ENCODE measurements around the gene ZXDA.
"Not testable (repeated sequence)": the region's sequence is repeated elsewhere in the genome, so short reads cannot be mapped to it uniquely, and the experiment has no call there.

Gene ZXDA

GRCh38 chrX:57910287-57910912, at the start of gene ZXDA:
Gene ZXDA (minus strand): TSS chrX:57910458. CDS start chrX:57910420, 38 bp downstream.
- not testable (repeated sequence) for DNase-seq (ENCODE audit: low spot score); H3K9me3 Mint-ChIP-seq; H3K27me3 Mint-ChIP-seq (ENCODE audit: low read depth); H3K36me3 Mint-ChIP-seq (ENCODE audit: low read depth)
- Mint-ChIP-seq H3K4me3 (peak within 1 kb of the TSS; percentile 81), H3K4me1 (ENCODE audit: low read depth) (peaks cover 26% of the 10 kb centered on the region), H3K27ac (peak within 1 kb of the TSS; percentile 85)

DNA sequence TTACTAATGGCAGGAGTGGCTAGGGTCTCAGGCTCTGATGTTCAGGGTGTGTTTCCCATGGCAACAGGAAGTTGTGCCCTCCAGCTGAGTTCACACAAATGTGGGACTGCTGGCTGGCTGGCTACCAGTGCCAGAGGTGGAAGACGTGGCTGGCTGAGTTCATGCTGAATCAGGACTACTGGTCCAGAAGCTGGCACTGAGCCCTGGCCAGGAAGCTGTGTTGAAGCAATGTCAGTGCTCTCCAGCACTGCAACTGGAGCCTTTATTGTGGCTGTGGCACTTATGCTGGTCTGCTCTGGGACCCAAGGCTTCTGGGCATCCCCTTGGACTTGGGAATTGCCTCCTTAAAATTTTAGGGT, 42.0 kb upstream of the ZXDA start:
- Mint-ChIP-seq H3K4me3 (no peak overlapping the region), H3K9me3 (peaks cover 11% of the 10 kb centered on the region), H3K4me1 (ENCODE audit: low read depth) (no peaks in the 10 kb centered on the region), H3K27me3 (ENCODE audit: low read depth) (no peaks in the 10 kb centered on the region), H3K36me3 (ENCODE audit: low read depth) (no peaks in the 10 kb centered on the region), H3K27ac (no peak overlapping the region)
- DNase-seq (ENCODE audit: low spot score) = no peak

DNA sequence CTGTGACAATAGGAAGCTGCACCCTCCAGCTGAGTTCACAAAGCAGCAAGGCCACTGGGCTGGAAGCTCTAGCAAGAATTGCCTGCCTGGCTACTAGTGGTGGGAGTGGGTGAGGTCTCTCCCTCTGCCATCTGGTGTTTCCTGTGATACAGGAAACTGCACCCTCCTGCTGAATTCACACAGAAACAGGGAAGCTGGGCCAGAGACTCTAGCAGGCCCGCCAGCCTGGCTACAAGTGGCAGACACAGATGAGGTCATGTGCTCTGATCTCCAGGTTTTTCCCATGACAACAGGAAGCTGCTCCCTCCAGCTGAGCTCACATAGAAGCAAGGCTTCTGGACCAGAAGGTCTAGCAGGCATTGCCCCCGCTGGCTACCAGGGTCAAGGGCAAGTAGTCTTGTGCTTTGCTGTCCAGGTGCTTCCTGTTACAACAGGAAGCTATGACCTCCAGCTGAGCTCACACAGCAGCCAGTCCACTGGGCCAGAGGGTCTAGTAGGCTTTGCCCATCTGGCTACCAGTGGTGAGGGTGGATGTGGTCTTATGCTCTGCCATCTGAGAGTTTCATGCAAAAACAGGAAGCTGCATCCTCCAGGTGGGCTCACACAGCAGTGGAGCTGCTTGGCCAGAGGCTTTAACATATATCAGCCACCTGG, 41.5 kb upstream of the ZXDA start:
- Mint-ChIP-seq H3K27me3 (ENCODE audit: low read depth) (no peaks in the 10 kb centered on the region), H3K4me1 (ENCODE audit: low read depth) (no peaks in the 10 kb centered on the region), H3K9me3 (peaks cover 8% of the 10 kb centered on the region), H3K4me3 (no peak overlapping the region), H3K36me3 (ENCODE audit: low read depth) (no peaks in the 10 kb centered on the region), H3K27ac (no peak overlapping the region)
- no peak for DNase-seq (ENCODE audit: low spot score)

- no peaks in the 10 kb centered on the region for H3K9me3 Mint-ChIP-seq
- H3K4me1 Mint-ChIP-seq (ENCODE audit: low read depth) = no peaks in the 10 kb centered on the region
- no peak overlapping the region for H3K27ac Mint-ChIP-seq
- no peak overlapping the region for H3K4me3 Mint-ChIP-seq
- no peaks in the 10 kb centered on the region for H3K36me3 Mint-ChIP-seq (ENCODE audit: low read depth)
- no peak for DNase-seq (ENCODE audit: low spot score)
- H3K27me3 Mint-ChIP-seq (ENCODE audit: low read depth) = no peaks in the 10 kb centered on the region
Measured at GRCh38 chrX:57933321-57933720, 23.1 kb upstream of the ZXDA start.

DNA sequence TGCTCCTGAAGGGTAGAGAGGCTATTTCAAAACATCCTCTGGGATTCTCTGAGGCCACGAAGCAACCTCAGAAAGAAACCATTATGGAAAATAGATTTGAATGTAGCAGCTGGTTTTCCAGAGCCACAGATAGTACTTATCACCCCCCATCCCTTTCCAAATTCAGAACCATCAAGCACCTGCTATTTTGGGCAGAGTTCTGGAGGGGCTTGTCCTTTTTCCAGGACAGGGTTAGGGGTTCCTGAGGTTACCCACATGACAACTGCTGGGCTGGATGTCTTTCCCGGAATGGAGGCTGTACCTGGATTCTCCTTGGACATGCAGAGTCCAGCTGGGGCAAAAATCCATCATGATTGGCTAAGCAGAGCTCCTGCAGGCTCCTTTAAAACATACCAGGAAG, 22.0 kb upstream of the ZXDA start:
- Mint-ChIP-seq H3K36me3 (ENCODE audit: low read depth) (no peaks in the 10 kb centered on the region), H3K9me3 (no peaks in the 10 kb centered on the region), H3K4me1 (ENCODE audit: low read depth) (no peaks in the 10 kb centered on the region), H3K4me3 (no peak overlapping the region), H3K27me3 (ENCODE audit: low read depth) (no peaks in the 10 kb centered on the region), H3K27ac (no peak overlapping the region)
- DNase-seq (ENCODE audit: low spot score) = no peak

DNA sequence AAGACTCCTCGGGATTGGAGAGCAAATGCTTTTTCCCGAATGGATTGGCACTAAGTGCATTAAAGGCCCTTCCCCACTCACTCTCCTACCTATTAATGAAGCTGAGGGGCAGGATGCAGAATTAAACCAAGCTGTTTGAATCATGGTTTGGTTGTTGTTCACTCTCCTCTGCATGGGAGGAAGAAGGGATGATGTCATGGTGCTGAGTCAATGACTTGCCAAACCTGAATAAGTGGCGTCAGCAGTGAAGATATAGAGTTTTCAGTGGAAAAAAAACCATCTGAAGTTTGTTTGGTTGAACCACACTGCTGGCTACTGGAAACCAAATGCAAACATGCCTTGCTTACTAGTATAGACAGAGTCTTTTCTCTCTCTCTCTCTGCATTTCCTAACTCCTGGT, 19.8 kb upstream of the ZXDA start:
- no peaks in the 10 kb centered on the region for H3K4me1 Mint-ChIP-seq (ENCODE audit: low read depth)
- H3K27me3 Mint-ChIP-seq (ENCODE audit: low read depth) = no peaks in the 10 kb centered on the region
- H3K27ac Mint-ChIP-seq = no peak overlapping the region
- no peaks in the 10 kb centered on the region for H3K9me3 Mint-ChIP-seq
- no peak overlapping the region for H3K4me3 Mint-ChIP-seq
- DNase-seq (ENCODE audit: low spot score) = no peak
- H3K36me3 Mint-ChIP-seq (ENCODE audit: low read depth) = no peaks in the 10 kb centered on the region

GRCh38 chrX:57929373-57929772, 19.1 kb upstream of the ZXDA start:
- H3K4me3 Mint-ChIP-seq = no peak overlapping the region
- no peaks in the 10 kb centered on the region for H3K27me3 Mint-ChIP-seq (ENCODE audit: low read depth)
- H3K36me3 Mint-ChIP-seq (ENCODE audit: low read depth) = no peaks in the 10 kb centered on the region
- H3K27ac Mint-ChIP-seq = no peak overlapping the region
- H3K9me3 Mint-ChIP-seq = no peaks in the 10 kb centered on the region
- H3K4me1 Mint-ChIP-seq (ENCODE audit: low read depth) = no peaks in the 10 kb centered on the region
- DNase-seq (ENCODE audit: low spot score) = no peak

DNA sequence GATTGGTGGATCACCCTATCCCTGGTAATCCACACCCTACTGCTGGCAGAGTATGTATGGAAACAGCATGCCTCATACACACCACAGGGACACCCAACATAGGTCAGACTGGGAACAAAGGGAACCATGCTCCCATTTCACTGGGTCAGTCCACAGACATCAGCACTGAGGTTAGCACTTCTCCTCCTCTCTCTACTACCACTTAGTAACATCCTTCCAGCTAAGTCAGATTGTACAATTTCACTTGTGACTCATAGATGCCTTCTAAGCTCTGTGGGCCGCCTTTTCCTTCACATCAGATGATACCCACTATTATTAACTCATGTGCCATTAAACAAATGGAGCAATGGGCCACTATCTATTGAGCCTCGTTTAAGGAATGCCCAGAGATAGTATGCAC, 15.5 kb upstream of the ZXDA start:
- no peak overlapping the region for H3K4me3 Mint-ChIP-seq
- H3K27ac Mint-ChIP-seq = no peak overlapping the region

DNA sequence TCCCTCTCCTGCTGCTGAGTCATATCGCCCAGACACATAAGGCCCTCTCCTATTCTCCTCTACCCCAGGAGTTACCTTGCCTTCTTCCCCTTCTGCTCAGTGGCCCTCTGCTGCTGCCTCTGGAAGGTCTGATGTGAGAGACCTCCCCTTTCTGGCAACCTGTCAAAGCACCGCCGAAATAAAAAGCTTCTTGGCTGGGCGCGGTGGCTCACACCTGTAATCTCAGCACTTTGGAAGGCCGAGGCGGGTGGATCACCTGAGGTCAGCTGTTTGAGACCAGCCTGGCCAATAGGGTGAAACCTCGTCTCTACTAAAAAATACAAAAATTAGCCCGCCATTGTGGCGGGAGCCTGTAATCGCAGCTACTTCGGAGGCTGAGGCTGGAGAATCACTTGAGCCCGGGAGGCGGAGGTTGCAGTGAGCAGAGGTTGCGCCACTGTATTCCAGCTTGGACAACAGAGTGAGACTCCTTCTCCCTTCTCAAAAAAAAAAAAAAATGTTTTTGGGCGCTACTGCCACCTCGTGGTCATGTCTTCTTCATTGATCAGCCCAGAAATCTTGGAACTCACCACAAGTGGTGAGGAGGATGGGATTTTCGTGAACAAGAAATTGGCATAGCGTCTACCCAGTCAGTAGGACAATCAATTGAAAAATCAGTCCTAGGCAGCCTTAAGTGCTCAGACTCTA, 8.6 kb upstream of the ZXDA start:
- no peaks in the 10 kb centered on the region for H3K36me3 Mint-ChIP-seq (ENCODE audit: low read depth)
- no peak for DNase-seq (ENCODE audit: low spot score)
- no peaks in the 10 kb centered on the region for H3K27me3 Mint-ChIP-seq (ENCODE audit: low read depth)
- H3K4me3 Mint-ChIP-seq = no peak overlapping the region
- H3K27ac Mint-ChIP-seq = no peak overlapping the region
- peaks cover 2% of the 10 kb centered on the region for H3K4me1 Mint-ChIP-seq (ENCODE audit: low read depth)
- no peaks in the 10 kb centered on the region for H3K9me3 Mint-ChIP-seq

More for the DNA sequence above, 15.5 kb upstream of the ZXDA start:
- Mint-ChIP-seq H3K4me1 (ENCODE audit: low read depth) (no peaks in the 10 kb centered on the region), H3K27me3 (ENCODE audit: low read depth) (no peaks in the 10 kb centered on the region), H3K9me3 (no peaks in the 10 kb centered on the region), H3K36me3 (ENCODE audit: low read depth) (no peaks in the 10 kb centered on the region)
- no peak for DNase-seq (ENCODE audit: low spot score)

DNA sequence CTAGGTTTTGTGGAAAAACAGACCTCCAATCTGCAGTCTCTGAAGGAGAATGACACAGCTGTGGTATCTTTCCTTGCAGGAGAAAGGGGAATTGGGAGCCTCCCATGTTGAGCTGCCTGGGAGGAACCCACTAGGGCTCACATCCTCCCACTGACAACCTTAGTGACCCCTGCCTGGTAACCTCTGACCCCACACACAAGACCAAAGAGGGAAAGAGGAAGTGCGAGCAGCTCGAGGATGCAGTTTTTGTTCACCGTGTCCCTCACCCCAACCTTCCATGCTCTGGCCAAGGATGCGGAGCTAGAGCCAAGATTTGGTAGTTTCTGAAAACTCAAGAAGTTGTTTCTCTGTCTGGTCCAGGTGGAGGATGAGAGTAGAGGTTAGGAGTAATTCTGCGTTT, 5.4 kb upstream of the ZXDA start:
- Mint-ChIP-seq H3K27ac (no peak overlapping the region), H3K36me3 (ENCODE audit: low read depth) (no peaks in the 10 kb centered on the region), H3K4me1 (ENCODE audit: low read depth) (peaks cover 9% of the 10 kb centered on the region), H3K9me3 (no peaks in the 10 kb centered on the region), H3K4me3 (no peak overlapping the region), H3K27me3 (ENCODE audit: low read depth) (no peaks in the 10 kb centered on the region)
- DNase-seq (ENCODE audit: low spot score) = no peak

GRCh38 chrX:57909595-57910286, 517 bp downstream of the ZXDA start:
- peak overlapping the region; percentile 68 for H3K27ac Mint-ChIP-seq
- H3K4me3 Mint-ChIP-seq = peak overlapping the region; percentile 56
- not testable (repeated sequence) for H3K9me3 Mint-ChIP-seq; H3K27me3 Mint-ChIP-seq (ENCODE audit: low read depth)
- peak; percentile 27 for DNase-seq (ENCODE audit: low spot score)
- peaks cover 12% of the 10 kb centered on the region for H3K36me3 Mint-ChIP-seq (ENCODE audit: low read depth)
- peaks cover 32% of the 10 kb centered on the region for H3K4me1 Mint-ChIP-seq (ENCODE audit: low read depth)

DNA sequence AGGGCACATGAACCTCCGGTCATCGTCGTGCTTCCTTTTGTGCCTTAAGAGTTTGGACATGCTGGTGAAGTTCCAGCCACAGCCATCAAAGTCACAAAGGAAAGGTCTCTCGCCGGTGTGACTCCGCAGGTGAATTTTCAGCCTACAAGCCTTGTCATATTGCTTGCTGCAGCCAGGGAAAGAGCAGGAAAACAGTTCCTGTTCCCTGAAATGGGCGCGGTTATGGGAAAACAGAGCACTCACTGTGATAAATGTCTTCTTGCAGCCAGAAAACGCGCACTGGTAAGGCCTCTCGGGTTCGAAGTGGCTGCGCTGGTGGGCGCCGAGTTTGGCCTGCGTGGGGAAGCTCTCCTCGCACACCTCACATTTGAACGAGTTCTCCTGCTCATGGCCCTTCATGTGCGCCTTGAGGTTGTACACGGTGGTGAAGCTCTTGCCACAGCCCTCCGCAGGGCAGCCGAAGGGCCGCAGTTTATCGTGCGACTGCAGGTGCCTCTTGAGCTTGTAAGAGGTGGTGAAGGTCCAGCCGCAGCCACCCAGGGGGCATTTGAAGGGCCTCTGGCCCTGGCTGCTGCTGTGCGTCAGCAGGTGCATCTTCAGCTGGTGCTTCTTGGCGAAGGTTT, 1.2 kb downstream of the ZXDA start:
- not testable (repeated sequence) for H3K9me3 Mint-ChIP-seq; DNase-seq (ENCODE audit: low spot score); H3K27me3 Mint-ChIP-seq (ENCODE audit: low read depth)
- H3K4me3 Mint-ChIP-seq = peak overlapping the region; percentile 36
- H3K4me1 Mint-ChIP-seq (ENCODE audit: low read depth) = peaks cover 32% of the 10 kb centered on the region
- H3K36me3 Mint-ChIP-seq (ENCODE audit: low read depth) = peaks cover 12% of the 10 kb centered on the region
- H3K27ac Mint-ChIP-seq = peak overlapping the region; percentile 52

DNA sequence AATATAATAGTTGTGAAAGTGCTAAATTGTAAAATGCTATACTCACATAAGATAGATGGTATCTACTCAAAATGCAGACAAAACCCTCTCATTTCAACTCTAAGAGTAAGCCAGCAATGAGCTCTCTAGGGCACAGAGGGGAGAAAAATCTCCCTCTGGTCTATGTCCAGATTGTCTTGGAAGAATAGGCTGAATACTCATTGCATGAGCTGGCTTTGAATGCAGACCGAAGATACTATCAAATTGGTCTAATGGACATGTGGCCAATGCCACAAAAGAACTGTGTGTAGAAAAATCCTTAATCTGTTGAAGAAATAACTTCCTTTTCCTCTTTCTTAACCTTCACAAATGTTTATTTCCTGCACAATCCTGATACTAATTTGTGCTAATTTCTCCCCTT, 3.5 kb downstream of the ZXDA start:
- Mint-ChIP-seq H3K9me3 (no peaks in the 10 kb centered on the region), H3K27ac (no peak overlapping the region), H3K4me1 (ENCODE audit: low read depth) (peaks cover 32% of the 10 kb centered on the region), H3K4me3 (peak overlapping the region; percentile 59), H3K36me3 (ENCODE audit: low read depth) (peaks cover 12% of the 10 kb centered on the region), H3K27me3 (ENCODE audit: low read depth) (no peaks in the 10 kb centered on the region)
- no peak for DNase-seq (ENCODE audit: low spot score)

DNA sequence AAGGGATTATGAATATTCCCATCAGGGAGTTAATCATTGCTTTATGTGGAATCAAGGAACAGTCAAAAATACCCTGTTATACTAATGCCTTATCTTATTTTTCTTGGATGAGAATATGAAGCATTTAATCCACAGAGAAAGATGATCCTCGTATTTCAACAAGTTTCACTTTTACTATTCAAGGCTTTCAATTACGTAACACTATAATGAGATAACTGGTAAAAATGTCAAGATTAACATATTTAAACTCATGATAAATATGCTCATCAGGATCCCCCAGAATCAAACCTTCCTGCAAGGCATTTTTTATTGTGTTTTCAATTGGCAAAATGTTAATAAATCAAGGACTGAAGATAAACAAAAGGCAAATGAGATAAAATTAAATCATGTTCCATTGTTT, 5.1 kb downstream of the ZXDA start:
- no peaks in the 10 kb centered on the region for H3K27me3 Mint-ChIP-seq (ENCODE audit: low read depth)
- H3K4me3 Mint-ChIP-seq = peak overlapping the region; percentile 66
- H3K27ac Mint-ChIP-seq = peak overlapping the region; percentile 69
- H3K4me1 Mint-ChIP-seq (ENCODE audit: low read depth) = peaks cover 24% of the 10 kb centered on the region
- no peaks in the 10 kb centered on the region for H3K9me3 Mint-ChIP-seq
- no peak for DNase-seq (ENCODE audit: low spot score)
- H3K36me3 Mint-ChIP-seq (ENCODE audit: low read depth) = peaks cover 12% of the 10 kb centered on the region

Measured in T-helper 2 cell treated with Interferon-gamma antibody and Interleukin-4, amounts not matched to agents 5 μg/mL and 100 μg/mL, for 36 hours (primary cell).